Vagina (tissue), 2 donors: ENCODE results near the gene DHDH. TPM values are rescaled to one million over a fixed set of nuclear protein-coding genes. Genes with fewer than 3 reads are reported as not detected.
"Not testable (repeated sequence)": the region's sequence is repeated elsewhere in the genome, so short reads cannot be mapped to it uniquely, and the experiment has no call there.

Source experiments
- DNase-seq, 2 donors: peaks; one replicate each; pipeline ENCODE4 v3.0.0-alpha.2; 2017; ENCODE audit errors: extremely low spot score in 2 of 2
- H3K27ac ChIP-seq: fragments of 200-600 bp; sonication (generic); one replicate; pipeline ENCODE4 v1.5.1; 2019
- H3K27me3 ChIP-seq: fragments of 200-600 bp; sonication (generic); one replicate; pipeline ENCODE4 v1.5.1; 2019
- H3K36me3 ChIP-seq, 2 donors: fragments of 200-600 bp; sonication (generic); one replicate each; pipeline ENCODE4 v1.5.1; 2017 to 2019
- H3K4me1 ChIP-seq: fragments of 200-600 bp; sonication (generic); one replicate; pipeline ENCODE4 v1.5.1; 2019
- H3K4me3 ChIP-seq, 2 donors: fragments of 200-600 bp; sonication (generic); 1 replicate in 1 of 2; 2 replicates in 1 of 2; pipeline ENCODE4 v1.5.1; 2016 to 2019
- H3K9me3 ChIP-seq: fragments of 200-600 bp; sonication (generic); one replicate; pipeline ENCODE4 v1.5.1; 2019
- POLR2A ChIP-seq, 2 donors: fragments of 450-650 bp; IDR thresholded peaks; one replicate each; pipeline ENCODE4 v1.6.1; 2017; ENCODE audit warnings: antibody characterized with exemption in 2 of 2, mild to moderate bottlenecking in 2 of 2, moderate library complexity in 2 of 2
- POLR2AphosphoS5 ChIP-seq, 2 donors: sonication (generic); formaldehyde crosslinking; IDR thresholded peaks; one replicate each; pipeline ENCODE4 v1.9.0; 2017; ENCODE audit warnings: antibody characterized with exemption in 2 of 2, mild to moderate bottlenecking in 2 of 2, low read depth in 1 of 2; ENCODE audit not compliant: insufficient read depth in 1 of 2
- intact Hi-C: fragments of 100-400 bp; cut with DNase I; formaldehyde crosslinking; loops from one replicate; pipeline ENCODE4 v1.15.1; 2023
- total RNA-seq: library from RNA; depleted of rRNA; stranded (reverse); fragments of >200 nt; gene quantifications from one replicate; pipeline ENCODE4 v1.2.3, GENCODE V29; 2016
- TF ChIP-seq, protein P1 (sequence below), 3 experiments: fragments of 450-650 bp in 2 of 3; fragments of 200-600 bp in 1 of 3; sonication (generic) in 1 of 3; IDR thresholded peaks; one replicate each; pipeline ENCODE4 v1.5.1; 2017 to 2019; ENCODE audit warnings: antibody characterized with exemption in 3 of 3, mild to moderate bottlenecking in 2 of 3, moderate library complexity in 2 of 3

DHDH gene
- total RNA-seq, 1 donor from 2014 or later: not detected

DNA sequence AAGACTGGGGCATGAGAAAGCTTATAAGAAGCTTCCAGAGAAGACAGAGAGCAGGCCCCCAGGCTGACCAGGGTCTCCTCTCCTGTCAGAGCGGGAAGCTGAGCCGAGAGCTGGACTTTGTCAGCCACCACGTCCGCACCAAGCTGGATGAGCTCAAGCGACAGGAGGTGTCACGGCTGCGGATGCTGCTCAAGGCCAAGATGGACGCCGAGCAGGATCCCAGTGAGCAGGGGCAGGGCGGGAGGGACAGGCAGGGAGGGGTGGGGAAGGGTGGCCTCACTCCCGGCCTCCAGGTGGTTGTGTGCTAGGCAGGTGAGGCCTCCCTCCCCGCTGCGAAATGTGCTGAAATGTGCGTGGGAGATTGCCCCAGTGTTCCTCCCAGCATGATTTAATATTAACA lies 27.8 kb upstream of the DHDH start:
- TF ChIP-seq, protein P1, sequence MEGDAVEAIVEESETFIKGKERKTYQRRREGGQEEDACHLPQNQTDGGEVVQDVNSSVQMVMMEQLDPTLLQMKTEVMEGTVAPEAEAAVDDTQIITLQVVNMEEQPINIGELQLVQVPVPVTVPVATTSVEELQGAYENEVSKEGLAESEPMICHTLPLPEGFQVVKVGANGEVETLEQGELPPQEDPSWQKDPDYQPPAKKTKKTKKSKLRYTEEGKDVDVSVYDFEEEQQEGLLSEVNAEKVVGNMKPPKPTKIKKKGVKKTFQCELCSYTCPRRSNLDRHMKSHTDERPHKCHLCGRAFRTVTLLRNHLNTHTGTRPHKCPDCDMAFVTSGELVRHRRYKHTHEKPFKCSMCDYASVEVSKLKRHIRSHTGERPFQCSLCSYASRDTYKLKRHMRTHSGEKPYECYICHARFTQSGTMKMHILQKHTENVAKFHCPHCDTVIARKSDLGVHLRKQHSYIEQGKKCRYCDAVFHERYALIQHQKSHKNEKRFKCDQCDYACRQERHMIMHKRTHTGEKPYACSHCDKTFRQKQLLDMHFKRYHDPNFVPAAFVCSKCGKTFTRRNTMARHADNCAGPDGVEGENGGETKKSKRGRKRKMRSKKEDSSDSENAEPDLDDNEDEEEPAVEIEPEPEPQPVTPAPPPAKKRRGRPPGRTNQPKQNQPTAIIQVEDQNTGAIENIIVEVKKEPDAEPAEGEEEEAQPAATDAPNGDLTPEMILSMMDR (IDR thresholded peaks at IDR 0.05): no peak
- TF ChIP-seq POLR2A (IDR thresholded peaks at IDR 0.05): no peak
- TF ChIP-seq POLR2AphosphoS5 (IDR thresholded peaks at IDR 0.05; ENCODE audit: insufficient read depth in 1 of 2, low read depth in 1 of 2): no peak
- Histone ChIP-seq H3K36me3 (peaks cover 4 to 34% of the 10 kb centered on the region in 2 donors), H3K27me3 (no peaks in the 10 kb centered on the region), H3K9me3 (no peaks in the 10 kb centered on the region), H3K4me3 (no peak overlapping the region), H3K27ac (no peak overlapping the region), H3K4me1 (peaks cover 24% of the 10 kb centered on the region)
- no peak for DNase-seq
- intact Hi-C loops: loop anchor here (5.0 kb wide), 1 partner anchor 47 kb away; the partner anchor contains the start of gene BAX

DNA sequence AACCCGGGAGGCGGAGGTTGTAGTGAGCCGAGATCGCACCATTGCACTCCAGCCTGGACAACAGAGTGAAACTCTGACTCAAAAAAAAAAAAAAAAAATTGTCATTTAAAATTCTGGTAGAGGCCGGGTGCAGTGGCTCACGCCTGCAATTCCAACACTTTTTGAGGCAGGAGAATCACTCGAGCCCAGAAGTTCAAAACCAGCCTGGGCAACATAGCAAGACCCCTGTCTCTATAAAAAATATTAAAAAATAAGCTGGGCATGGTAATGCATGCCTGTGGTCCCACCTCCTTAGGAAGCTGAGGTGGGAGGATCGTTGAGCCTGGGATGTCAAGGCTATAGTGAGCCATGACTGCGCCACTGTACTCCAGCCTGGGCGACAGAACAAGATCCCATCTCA lies 27.2 kb upstream of the DHDH start:
- intact Hi-C loops: loop anchor here (5.0 kb wide), 1 partner anchor 46 kb away; the partner anchor contains the start of gene BAX
- peaks cover 4 to 41% of the 10 kb centered on the region in 2 donors for H3K36me3 ChIP-seq

DNA sequence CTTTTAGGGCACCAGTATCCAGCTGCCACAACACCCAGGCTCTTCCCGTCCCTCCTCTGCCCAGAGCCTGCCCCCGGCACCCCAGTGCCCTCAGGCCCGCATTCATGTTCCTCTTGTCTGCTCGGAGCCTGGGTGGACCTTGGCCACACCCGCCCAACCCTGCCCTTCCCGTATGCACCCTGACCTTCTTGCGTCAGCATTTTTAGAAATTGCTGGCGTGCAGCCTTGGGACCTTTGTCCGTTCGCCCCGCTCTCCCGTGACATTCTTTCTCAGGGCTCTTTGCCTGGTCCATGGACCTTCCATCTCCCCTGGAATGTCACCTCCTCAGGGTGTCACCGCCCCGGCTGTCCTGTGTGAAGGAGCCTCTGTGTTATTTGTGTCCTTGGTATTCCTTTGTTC lies 25.8 kb upstream of the DHDH start:
- H3K27ac ChIP-seq: no peak overlapping the region
- no peaks in the 10 kb centered on the region for H3K9me3 ChIP-seq
- peaks cover 4 to 55% of the 10 kb centered on the region in 2 donors for H3K36me3 ChIP-seq
- DNase-seq: no peak
- no peaks in the 10 kb centered on the region for H3K27me3 ChIP-seq
- H3K4me1 ChIP-seq: peaks cover 4% of the 10 kb centered on the region
- H3K4me3 ChIP-seq: no peak overlapping the region
- intact Hi-C loops: loop anchor here (5.0 kb wide), 1 partner anchor 45 kb away; the partner anchor contains the start of gene BAX
- TF ChIP-seq, protein P1 (IDR thresholded peaks at IDR 0.05): no peak
- TF ChIP-seq POLR2AphosphoS5 (IDR thresholded peaks at IDR 0.05; ENCODE audit: insufficient read depth in 1 of 2, low read depth in 1 of 2) (no peak), POLR2A (IDR thresholded peaks at IDR 0.05) (no peak)

More for the DNA sequence above, 27.2 kb upstream of the DHDH start:
- H3K9me3 ChIP-seq: no peaks in the 10 kb centered on the region
- no peak overlapping the region for H3K27ac ChIP-seq
- no peak overlapping the region for H3K4me3 ChIP-seq
- peaks cover 17% of the 10 kb centered on the region for H3K4me1 ChIP-seq
- TF ChIP-seq POLR2AphosphoS5 (IDR thresholded peaks at IDR 0.05; ENCODE audit: insufficient read depth in 1 of 2, low read depth in 1 of 2) (no peak), POLR2A (IDR thresholded peaks at IDR 0.05) (no peak)
- TF ChIP-seq, protein P1 (IDR thresholded peaks at IDR 0.05): no peak
- no peaks in the 10 kb centered on the region for H3K27me3 ChIP-seq
- no peak for DNase-seq

DNA sequence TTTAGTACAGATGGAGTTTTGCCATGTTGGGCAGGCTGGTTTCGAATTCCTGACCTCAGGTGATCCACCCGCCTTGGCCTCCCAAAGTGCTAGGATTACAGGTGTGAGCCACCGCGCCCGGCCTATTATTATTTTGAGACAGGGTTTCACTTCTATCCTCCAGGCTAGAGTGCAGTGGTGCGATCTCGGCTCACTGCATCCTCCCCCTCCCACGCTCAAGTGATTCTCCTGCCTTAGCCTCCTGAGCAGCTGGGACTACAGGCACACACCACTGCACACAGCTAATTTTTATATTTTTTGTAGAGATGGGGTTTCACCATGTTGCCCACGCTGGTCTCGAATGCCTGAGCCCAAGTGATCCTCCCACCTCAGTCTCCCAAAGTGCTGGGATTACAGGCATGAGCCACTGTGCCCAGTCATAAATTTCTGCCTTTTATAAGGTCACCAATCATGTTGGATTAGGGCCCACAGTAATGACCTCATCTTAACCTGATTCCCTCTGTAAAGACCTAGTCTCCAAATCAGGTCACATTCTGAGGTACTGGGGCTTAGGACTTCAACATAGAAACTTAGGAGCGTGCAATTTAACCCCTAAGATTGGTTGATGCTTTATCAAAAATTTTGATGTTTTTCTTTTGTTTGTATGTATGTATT lies 23.9 kb upstream of the DHDH start:
- H3K36me3 ChIP-seq: peaks cover 4 to 67% of the 10 kb centered on the region in 2 donors
- intact Hi-C loops: loop anchor here (5.0 kb wide), 1 partner anchor 43 kb away; the partner anchor contains the start of gene BAX

DNA sequence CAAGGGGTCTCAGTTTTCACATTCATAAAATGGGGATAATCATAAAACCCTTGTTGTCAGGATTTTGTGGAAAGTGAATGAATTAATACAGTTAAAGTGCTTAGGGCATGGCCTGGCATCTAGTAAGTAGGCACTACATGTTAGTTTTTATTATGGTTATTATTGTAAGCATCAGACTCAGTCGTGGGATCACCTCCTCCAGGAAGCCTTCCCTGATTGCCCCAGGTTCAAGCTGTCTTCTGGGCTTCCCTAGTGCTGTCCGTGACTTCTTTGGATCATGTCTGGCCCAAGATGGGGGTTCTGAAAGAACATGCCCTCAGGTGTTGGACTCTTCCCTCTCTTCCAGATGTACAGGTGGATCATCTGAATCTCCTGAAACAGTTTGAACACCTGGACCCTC lies 22.7 kb upstream of the DHDH start:
- peaks cover 4 to 65% of the 10 kb centered on the region in 2 donors for H3K36me3 ChIP-seq
- TF ChIP-seq, protein P1 (IDR thresholded peaks at IDR 0.05): no peak
- no peak for TF ChIP-seq POLR2AphosphoS5 (IDR thresholded peaks at IDR 0.05; ENCODE audit: insufficient read depth in 1 of 2, low read depth in 1 of 2)
- no peak for TF ChIP-seq POLR2A (IDR thresholded peaks at IDR 0.05)
- no peak for DNase-seq
- no peak overlapping the region for H3K4me3 ChIP-seq
- intact Hi-C loops: no loop called here
- H3K27me3 ChIP-seq: no peaks in the 10 kb centered on the region
- no peaks in the 10 kb centered on the region for H3K4me1 ChIP-seq
- H3K27ac ChIP-seq: no peak overlapping the region
- no peaks in the 10 kb centered on the region for H3K9me3 ChIP-seq

More for the DNA sequence above, 23.9 kb upstream of the DHDH start:
- not testable (repeated sequence) for H3K9me3 ChIP-seq, H3K27me3 ChIP-seq, H3K4me1 ChIP-seq, DNase-seq, H3K27ac ChIP-seq, H3K4me3 ChIP-seq
